GM21447 (cell line): Measurements from ENCODE around the gene SRGAP2C.
"Not testable (repeated sequence)": the region's sequence is repeated elsewhere in the genome, so short reads cannot be mapped to it uniquely, and the experiment has no call there.

Source experiments
- ATAC-seq: cut with Tn5 transposase; IDR thresholded peaks from one replicate; pipeline ENCODE4 v1.9.1; 2021; ENCODE audit not compliant: unreplicated experiment

SRGAP2C gene

GRCh38 chr1:121324726-121325125 lies 140.0 kb downstream of the SRGAP2C start:
- not testable (repeated sequence) for ATAC-seq

- not testable (repeated sequence) for ATAC-seq
These were observed 147.4 kb downstream of the SRGAP2C start for GRCh38 chr1:121332141-121332540.

GRCh38 chr1:121332599-121333562 lies 148.1 kb downstream of the SRGAP2C start:
- ATAC-seq, result not testable (repeated sequence)

GRCh38 chr1:121337958-121338357 lies 153.2 kb downstream of the SRGAP2C start:
- peak; percentile 82 for ATAC-seq

- not testable (repeated sequence) for ATAC-seq
These were observed 154.8 kb downstream of the SRGAP2C start for GRCh38 chr1:121339611-121340010.

- not testable (repeated sequence) for ATAC-seq
These were observed 158.6 kb downstream of the SRGAP2C start for GRCh38 chr1:121343311-121343906.

GRCh38 chr1:121344355-121344754 lies 159.6 kb downstream of the SRGAP2C start:
- ATAC-seq, result not testable (repeated sequence)

- ATAC-seq, result not testable (repeated sequence)
These were observed 161.9 kb downstream of the SRGAP2C start for GRCh38 chr1:121346654-121347053.

GRCh38 chr1:121347476-121347875 lies 162.7 kb downstream of the SRGAP2C start:
- not testable (repeated sequence) for ATAC-seq

GRCh38 chr1:121348115-121348514 lies 163.3 kb downstream of the SRGAP2C start:
- ATAC-seq, result not testable (repeated sequence)

GRCh38 chr1:121349332-121349967 lies 164.7 kb downstream of the SRGAP2C start:
- ATAC-seq, result not testable (repeated sequence)

GRCh38 chr1:121355711-121356420 lies 171.1 kb downstream of the SRGAP2C start:
- ATAC-seq, result not testable (repeated sequence)

- not testable (repeated sequence) for ATAC-seq
These were observed 172.0 kb downstream of the SRGAP2C start for GRCh38 chr1:121356819-121357218.

GRCh38 chr1:121360531-121360930 lies 175.8 kb downstream of the SRGAP2C start:
- ATAC-seq, result not testable (repeated sequence)

GRCh38 chr1:121361451-121362233 lies 176.9 kb downstream of the SRGAP2C start:
- not testable (repeated sequence) for ATAC-seq

- ATAC-seq, result not testable (repeated sequence)
These were observed 177.6 kb downstream of the SRGAP2C start for GRCh38 chr1:121362234-121362883.

- ATAC-seq, result not testable (repeated sequence)
These were observed 180.5 kb downstream of the SRGAP2C start for GRCh38 chr1:121365316-121365715.

- not testable (repeated sequence) for ATAC-seq
These were observed 180.9 kb downstream of the SRGAP2C start for GRCh38 chr1:121365723-121366122.

- not testable (repeated sequence) for ATAC-seq
These were observed 181.4 kb downstream of the SRGAP2C start for GRCh38 chr1:121366171-121366570.
